Neural cell (in vitro differentiated cells): ENCODE data around the gene HS3ST1. TPM values are rescaled to one million over a fixed set of nuclear protein-coding genes. Genes with fewer than 3 reads are reported as not detected.

Experiments
- H2AFZ ChIP-seq: fragments of 200-600, 300-800 bp; sonication (generic), shearing (Covaris generic); 2 replicates; pipeline ENCODE4 v1.6.0; 2014; ENCODE audit warnings: low read depth, mild to moderate bottlenecking, antibody characterized with exemption, low read length, moderate library complexity
- H3F3A ChIP-seq: fragments of 200-600 bp; shearing (Covaris generic); 2 replicates; pipeline ENCODE4 v1.6.1; 2016; ENCODE audit warnings: mild to moderate bottlenecking, moderate library complexity, mixed read lengths, antibody characterized with exemption, low read length; ENCODE audit not compliant: insufficient read depth, poor library complexity, severe bottlenecking
- H3K27ac ChIP-seq: fragments of 200-600, 300-800 bp; sonication (generic), shearing (Covaris generic); 2 replicates; pipeline ENCODE4 v1.5.1; 2014; ENCODE audit warnings: mild to moderate bottlenecking, low read length, moderate library complexity
- H3K27me3 ChIP-seq: fragments of 300-800, 200-600 bp; sonication (generic), shearing (Covaris generic); 2 replicates; pipeline ENCODE4 v1.6.0; 2014; ENCODE audit warnings: mild to moderate bottlenecking, low read depth, low read length, moderate library complexity; ENCODE audit not compliant: insufficient read depth
- H3K36me3 ChIP-seq: fragments of 300-800, 200-600 bp; sonication (generic), shearing (Covaris generic); 2 replicates; pipeline ENCODE4 v1.5.1; 2014; ENCODE audit warnings: mild to moderate bottlenecking, antibody characterized with exemption, low read length, moderate library complexity; ENCODE audit not compliant: insufficient read depth
- H3K4me2 ChIP-seq: fragments of 300-800, 200-600 bp; sonication (generic), shearing (Covaris generic); 2 replicates; pipeline ENCODE4 v1.6.0; 2014; ENCODE audit warnings: mild to moderate bottlenecking, low read length
- H3K4me3 ChIP-seq: fragments of 300-800, 200-600 bp; sonication (generic), shearing (Covaris generic); 2 replicates; pipeline ENCODE4 v1.5.1; 2014; ENCODE audit warnings: mild to moderate bottlenecking, low read length, moderate library complexity
- H3K79me2 ChIP-seq: fragments of 200-600 bp; shearing (Covaris generic); replicated peaks from 2 replicates; pipeline ENCODE4 v1.6.0; 2014; ENCODE audit warnings: mild to moderate bottlenecking, low read length, moderate library complexity; ENCODE audit not compliant: insufficient read depth
- H3K9ac ChIP-seq: fragments of 300-800, 200-600 bp; sonication (generic), shearing (Covaris generic); 2 replicates; pipeline ENCODE4 v1.6.1; 2016; ENCODE audit warnings: mild to moderate bottlenecking, low read length, mixed read lengths
- H3K9me2 ChIP-seq: fragments of 200-600 bp; shearing (Covaris generic); 2 replicates; pipeline ENCODE4 v1.6.1; 2016; ENCODE audit warnings: mild to moderate bottlenecking, low read length, mixed read lengths; ENCODE audit not compliant: insufficient read depth
- H3K9me3 ChIP-seq: fragments of 200-600, 300-800 bp; sonication (generic), shearing (Covaris generic); 2 replicates; pipeline ENCODE4 v1.6.1; 2016; ENCODE audit warnings: mild to moderate bottlenecking, mixed run types, low read length, moderate library complexity, mixed read lengths
- H4K20me1 ChIP-seq: fragments of 200-600 bp; shearing (Covaris generic); 2 replicates; pipeline ENCODE4 v1.6.1; 2016; ENCODE audit warnings: mild to moderate bottlenecking, mixed run types; ENCODE audit not compliant: insufficient read depth
- EP300 ChIP-seq: fragments of 450-650 bp; conservative IDR thresholded peaks from 2 replicates; pipeline ENCODE4 v1.6.1; 2014; ENCODE audit warnings: antibody characterized with exemption, mild to moderate bottlenecking, moderate library complexity; ENCODE audit not compliant: poor library complexity, severe bottlenecking
- EZH2 ChIP-seq: fragments of 200-600, 300-800 bp; shearing (Covaris generic), sonication (generic); IDR thresholded peaks from 2 replicates; pipeline ENCODE4 v1.6.1; 2014; ENCODE audit warnings: antibody characterized with exemption, low read length, borderline replicate concordance, mild to moderate bottlenecking; ENCODE audit not compliant: insufficient read depth, poor library complexity, severe bottlenecking
- MXI1 ChIP-seq: fragments of 450-650 bp; conservative IDR thresholded peaks from 2 replicates; pipeline ENCODE4 v1.6.1; 2014; ENCODE audit warnings: antibody characterized with exemption, mild to moderate bottlenecking; ENCODE audit not compliant: poor library complexity, severe bottlenecking
- POLR2AphosphoS5 ChIP-seq: IDR thresholded peaks from 2 replicates; pipeline ENCODE4 v1.6.1; 2012
- RAD21 ChIP-seq: fragments of 450-650 bp; conservative IDR thresholded peaks from 2 replicates; pipeline ENCODE4 v1.6.1; 2014; ENCODE audit warnings: antibody characterized with exemption, mild to moderate bottlenecking, moderate library complexity
- SMC3 ChIP-seq: fragments of 450-650 bp; conservative IDR thresholded peaks from 2 replicates; pipeline ENCODE4 v1.6.1; 2014; ENCODE audit warnings: antibody characterized with exemption, mild to moderate bottlenecking, moderate library complexity; ENCODE audit not compliant: poor library complexity
- TAF1 ChIP-seq: IDR thresholded peaks from 2 replicates; pipeline ENCODE4 v1.6.1; 2012; ENCODE audit warnings: low read depth
- polyA plus RNA-seq: library from polyadenylated mRNA; depleted of rRNA; stranded (reverse); fragments of >200 nt; gene quantifications from 2 replicates; pipeline ENCODE4 v1.2.3, GENCODE V29; 2014
- small RNA-seq, 3 experiments: library from RNA; depleted of rRNA; stranded (forward); fragments of <200 nt; gene quantifications; one replicate each; pipeline ENCODE3, GENCODE V24; 2012
- TF ChIP-seq, protein P1 (sequence below): fragments of 450-650 bp; IDR thresholded peaks from 2 replicates; pipeline ENCODE4 v1.5.1; 2014; ENCODE audit warnings: antibody characterized with exemption, mild to moderate bottlenecking, moderate library complexity; ENCODE audit not compliant: poor library complexity, severe bottlenecking
- TF ChIP-seq, protein P2 (sequence below): IDR thresholded peaks from 2 replicates; pipeline ENCODE4 v1.6.1; 2012; ENCODE audit warnings: borderline replicate concordance

Gene HS3ST1
- polyA plus RNA-seq, 1 donor from 2014 or later: 0.35 TPM

DNA sequence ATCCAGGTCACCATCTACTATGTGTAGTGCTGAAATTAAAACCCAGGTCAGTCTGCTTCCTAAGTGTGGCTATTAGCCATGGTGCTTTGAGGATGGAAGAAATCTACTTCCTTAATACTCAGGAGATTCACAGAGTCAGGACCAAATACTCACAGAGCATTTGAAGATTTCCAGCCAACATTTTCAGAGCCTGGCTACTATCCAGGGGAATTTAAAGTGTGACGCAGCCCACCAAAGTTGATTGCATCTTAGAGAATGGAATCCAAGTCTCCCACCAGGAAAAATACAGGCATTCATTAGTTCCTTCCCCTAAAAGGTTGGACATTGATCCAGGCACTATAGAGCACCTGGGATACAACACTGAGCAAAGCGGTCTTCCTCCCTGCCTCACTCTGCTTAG lies 83.8 kb downstream of the HS3ST1 start:
- TF ChIP-seq EZH2: no peak
- TF ChIP-seq, protein P1, sequence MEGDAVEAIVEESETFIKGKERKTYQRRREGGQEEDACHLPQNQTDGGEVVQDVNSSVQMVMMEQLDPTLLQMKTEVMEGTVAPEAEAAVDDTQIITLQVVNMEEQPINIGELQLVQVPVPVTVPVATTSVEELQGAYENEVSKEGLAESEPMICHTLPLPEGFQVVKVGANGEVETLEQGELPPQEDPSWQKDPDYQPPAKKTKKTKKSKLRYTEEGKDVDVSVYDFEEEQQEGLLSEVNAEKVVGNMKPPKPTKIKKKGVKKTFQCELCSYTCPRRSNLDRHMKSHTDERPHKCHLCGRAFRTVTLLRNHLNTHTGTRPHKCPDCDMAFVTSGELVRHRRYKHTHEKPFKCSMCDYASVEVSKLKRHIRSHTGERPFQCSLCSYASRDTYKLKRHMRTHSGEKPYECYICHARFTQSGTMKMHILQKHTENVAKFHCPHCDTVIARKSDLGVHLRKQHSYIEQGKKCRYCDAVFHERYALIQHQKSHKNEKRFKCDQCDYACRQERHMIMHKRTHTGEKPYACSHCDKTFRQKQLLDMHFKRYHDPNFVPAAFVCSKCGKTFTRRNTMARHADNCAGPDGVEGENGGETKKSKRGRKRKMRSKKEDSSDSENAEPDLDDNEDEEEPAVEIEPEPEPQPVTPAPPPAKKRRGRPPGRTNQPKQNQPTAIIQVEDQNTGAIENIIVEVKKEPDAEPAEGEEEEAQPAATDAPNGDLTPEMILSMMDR: no peak
- TF ChIP-seq EP300: no peak
- no peak for TF ChIP-seq POLR2AphosphoS5
- TF ChIP-seq TAF1: no peak
- TF ChIP-seq, protein P2, sequence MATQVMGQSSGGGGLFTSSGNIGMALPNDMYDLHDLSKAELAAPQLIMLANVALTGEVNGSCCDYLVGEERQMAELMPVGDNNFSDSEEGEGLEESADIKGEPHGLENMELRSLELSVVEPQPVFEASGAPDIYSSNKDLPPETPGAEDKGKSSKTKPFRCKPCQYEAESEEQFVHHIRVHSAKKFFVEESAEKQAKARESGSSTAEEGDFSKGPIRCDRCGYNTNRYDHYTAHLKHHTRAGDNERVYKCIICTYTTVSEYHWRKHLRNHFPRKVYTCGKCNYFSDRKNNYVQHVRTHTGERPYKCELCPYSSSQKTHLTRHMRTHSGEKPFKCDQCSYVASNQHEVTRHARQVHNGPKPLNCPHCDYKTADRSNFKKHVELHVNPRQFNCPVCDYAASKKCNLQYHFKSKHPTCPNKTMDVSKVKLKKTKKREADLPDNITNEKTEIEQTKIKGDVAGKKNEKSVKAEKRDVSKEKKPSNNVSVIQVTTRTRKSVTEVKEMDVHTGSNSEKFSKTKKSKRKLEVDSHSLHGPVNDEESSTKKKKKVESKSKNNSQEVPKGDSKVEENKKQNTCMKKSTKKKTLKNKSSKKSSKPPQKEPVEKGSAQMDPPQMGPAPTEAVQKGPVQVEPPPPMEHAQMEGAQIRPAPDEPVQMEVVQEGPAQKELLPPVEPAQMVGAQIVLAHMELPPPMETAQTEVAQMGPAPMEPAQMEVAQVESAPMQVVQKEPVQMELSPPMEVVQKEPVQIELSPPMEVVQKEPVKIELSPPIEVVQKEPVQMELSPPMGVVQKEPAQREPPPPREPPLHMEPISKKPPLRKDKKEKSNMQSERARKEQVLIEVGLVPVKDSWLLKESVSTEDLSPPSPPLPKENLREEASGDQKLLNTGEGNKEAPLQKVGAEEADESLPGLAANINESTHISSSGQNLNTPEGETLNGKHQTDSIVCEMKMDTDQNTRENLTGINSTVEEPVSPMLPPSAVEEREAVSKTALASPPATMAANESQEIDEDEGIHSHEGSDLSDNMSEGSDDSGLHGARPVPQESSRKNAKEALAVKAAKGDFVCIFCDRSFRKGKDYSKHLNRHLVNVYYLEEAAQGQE: no peak
- TF ChIP-seq SMC3: no peak
- no peak for TF ChIP-seq MXI1
- no peak for TF ChIP-seq RAD21
- H3K79me2 ChIP-seq: no peaks in the 10 kb centered on the region
- H3K9me3 ChIP-seq: no peaks in the 10 kb centered on the region
- H3K4me2 ChIP-seq: no peak overlapping the region
- no peak overlapping the region for H2AFZ ChIP-seq
- H3F3A ChIP-seq: no peaks in the 10 kb centered on the region
- H3K36me3 ChIP-seq: no peaks in the 10 kb centered on the region
- no peak overlapping the region for H3K27ac ChIP-seq
- H4K20me1 ChIP-seq: no peaks in the 10 kb centered on the region
- H3K9me2 ChIP-seq: no peaks in the 10 kb centered on the region
- H3K4me3 ChIP-seq: no peak overlapping the region
- H3K27me3 ChIP-seq: no peaks in the 10 kb centered on the region
- H3K9ac ChIP-seq: no peak overlapping the region

DNA sequence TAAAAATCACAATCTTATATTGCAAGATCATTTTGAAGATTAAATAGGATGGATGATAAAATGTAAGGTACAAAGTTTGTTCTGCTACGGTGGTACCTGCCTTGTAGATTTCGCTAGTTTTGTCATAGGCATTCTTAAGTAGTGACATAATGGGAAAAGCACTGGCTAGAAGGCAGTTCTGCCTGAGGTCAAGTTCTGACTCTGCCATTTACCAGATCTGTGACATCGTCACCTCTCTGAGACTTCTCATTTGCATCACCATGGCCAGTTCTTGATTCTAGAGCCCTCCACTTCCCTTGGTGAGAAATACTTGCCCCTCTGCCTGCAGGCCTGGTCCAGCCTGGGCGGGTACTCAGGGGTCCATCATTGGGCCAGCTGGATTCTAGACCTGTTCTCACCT lies 85.2 kb downstream of the HS3ST1 start:
- H3K27ac ChIP-seq: no peak overlapping the region
- H3F3A ChIP-seq: no peaks in the 10 kb centered on the region
- H3K9me2 ChIP-seq: no peaks in the 10 kb centered on the region
- H3K9me3 ChIP-seq: no peaks in the 10 kb centered on the region
- H3K4me3 ChIP-seq: no peak overlapping the region
- H3K27me3 ChIP-seq: no peaks in the 10 kb centered on the region
- H3K4me2 ChIP-seq: no peak overlapping the region
- no peak overlapping the region for H3K9ac ChIP-seq
- H3K79me2 ChIP-seq: no peaks in the 10 kb centered on the region
- H3K36me3 ChIP-seq: no peaks in the 10 kb centered on the region
- no peak overlapping the region for H2AFZ ChIP-seq
- no peaks in the 10 kb centered on the region for H4K20me1 ChIP-seq
- TF ChIP-seq EP300 (no peak), MXI1 (no peak), RAD21 (no peak), TAF1 (no peak), EZH2 (no peak)
- TF ChIP-seq, protein P2: no peak

Small RNA genes lying within 50 kb of the gene (small RNA-seq; reads per million reads assigned to genes)
- gene MIR572: 0 reads per million in 3 experiments
- 0 reads per million in 3 experiments for gene RNA5SP156
